B cell (primary cell): ENCODE data around the gene CD300LD. TPM values are rescaled to one million over a fixed set of nuclear protein-coding genes. Genes with fewer than 3 reads are reported as not detected.

Source experiments
- ATAC-seq: fragments of 200-7000 bp; cut with Tn5 transposase; one replicate; pipeline ENCODE4 v1.10.0; 2021; ENCODE audit warnings: low read depth, mild to moderate bottlenecking, moderate number of reproducible peaks, moderate library complexity
- CTCF ChIA-PET: fragments of 350-600 bp; sonication (Branson Sonifier 250); formaldehyde crosslinking; loops from one replicate; lab custom pipeline; 2021; ENCODE audit warnings: antibody characterized with exemption, inconsistent platforms; lab: Charles Lee
- POLR2A ChIA-PET: fragments of 350-600 bp; sonication (Branson Sonifier 250); formaldehyde crosslinking; loops from one replicate; lab custom pipeline; 2021; ENCODE audit warnings: antibody characterized with exemption; lab: Charles Lee
- DNase-seq: peaks from one replicate; pipeline ENCODE4 v3.0.0; 2013
- H2AFZ ChIP-seq: 2 replicates; pipeline ENCODE4 v1.6.1; 2012; ENCODE audit warnings: mild to moderate bottlenecking, low read depth, low read length; ENCODE audit not compliant: insufficient read depth, poor library complexity, severe bottlenecking
- H3K27ac ChIP-seq, 2 donors: 1 replicate in 1 of 2; 2 replicates in 1 of 2; pipeline ENCODE4 v1.5.1; 2012 to 2013; ENCODE audit warnings: low read length in 2 of 2, mild to moderate bottlenecking in 2 of 2, moderate library complexity in 1 of 2
- H3K27me3 ChIP-seq, 4 experiments: fragments of 200-600 bp in 1 of 4; sonication (generic) in 1 of 4; replicated peaks in 1 of 4; 1 replicate in 2 of 4; 2 replicates in 2 of 4; pipeline versions ENCODE4 v1.6.1 to v1.7.0; 2013 to 2016; ENCODE audit warnings: low read length in 3 of 4, mild to moderate bottlenecking in 2 of 4, mixed read lengths in 1 of 4, moderate library complexity in 1 of 4; ENCODE audit not compliant: insufficient read depth in 4 of 4, control insufficient read depth in 3 of 4; ENCODE audit errors: control extremely low read depth in 1 of 4
- H3K36me3 ChIP-seq, 2 experiments: replicated peaks in 1 of 2; 1 replicate in 1 of 2; 2 replicates in 1 of 2; pipeline versions ENCODE4 v1.6.1 to v1.7.1; 2013; ENCODE audit warnings: low read length in 1 of 2; ENCODE audit not compliant: insufficient read depth in 2 of 2, control insufficient read depth in 1 of 2; ENCODE audit errors: control extremely low read depth in 1 of 2, extremely low read depth in 1 of 2
- H3K4me1 ChIP-seq, 2 donors: fragments of 200-600 bp in 1 of 2; sonication (generic) in 1 of 2; 1 replicate in 1 of 2; 2 replicates in 1 of 2; pipeline versions ENCODE4 v1.5.1 to v1.6.1; 2013 to 2017; ENCODE audit warnings: low read length in 2 of 2; ENCODE audit not compliant: control insufficient read depth in 2 of 2, insufficient read depth in 2 of 2
- H3K4me2 ChIP-seq: replicated peaks from 2 replicates; pipeline ENCODE3; 2012; ENCODE audit warnings: mild to moderate bottlenecking, low read depth, low read length; ENCODE audit not compliant: poor library complexity, severe bottlenecking
- H3K4me3 ChIP-seq, 5 experiments: fragments of 200-600 bp in 1 of 5; sonication (generic) in 1 of 5; 1 replicate in 3 of 5; 2 replicates in 2 of 5; pipeline versions ENCODE4 v1.5.1 to v1.7.0; 2011 to 2016; ENCODE audit warnings: low read length in 4 of 5, mild to moderate bottlenecking in 4 of 5, low read depth in 2 of 5, control low read depth in 1 of 5, moderate library complexity in 1 of 5; ENCODE audit not compliant: insufficient read depth in 1 of 5; ENCODE audit errors: control extremely low read depth in 1 of 5, extremely low read depth in 1 of 5
- H3K79me2 ChIP-seq: fragments of 200-600 bp; sonication (generic); one replicate; pipeline ENCODE4 v1.6.0; 2016; ENCODE audit warnings: low read length; ENCODE audit not compliant: control insufficient read depth, insufficient read depth
- H3K9ac ChIP-seq: fragments of 200-600 bp; sonication (generic); 2 replicates; pipeline ENCODE4 v1.6.1; 2017; ENCODE audit warnings: mild to moderate bottlenecking, low read length, moderate library complexity
- H3K9me3 ChIP-seq, 3 donors: one replicate each; pipeline versions ENCODE4 v1.6.1 to v1.7.1; 2013; ENCODE audit warnings: low read length in 2 of 3; ENCODE audit not compliant: control insufficient read depth in 2 of 3, insufficient read depth in 1 of 3; ENCODE audit errors: control extremely low read depth in 1 of 3
- H4K20me1 ChIP-seq: 2 replicates; pipeline ENCODE4 v1.6.0; 2012; ENCODE audit warnings: mild to moderate bottlenecking, low read length; ENCODE audit not compliant: insufficient read depth, control insufficient read depth, poor library complexity, severe bottlenecking
- H3K27ac Mint-ChIP-seq: one replicate; pipeline ENCODE4 v1.8.0; 2021; ENCODE audit warnings: mixed read lengths
- H3K27me3 Mint-ChIP-seq: one replicate; pipeline ENCODE4 v1.8.0; 2021; ENCODE audit warnings: mixed read lengths
- H3K4me1 Mint-ChIP-seq: one replicate; pipeline ENCODE4 v1.8.0; 2021; ENCODE audit warnings: mixed read lengths
- H3K4me3 Mint-ChIP-seq: one replicate; pipeline ENCODE4 v1.8.0; 2021; ENCODE audit warnings: mixed read lengths
- H3K9me3 Mint-ChIP-seq: one replicate; pipeline ENCODE4 v1.8.0; 2022; ENCODE audit warnings: mixed read lengths; ENCODE audit not compliant: insufficient read depth
- CTCF ChIP-seq: fragments of 200-600 bp; IDR thresholded peaks from one replicate; pipeline ENCODE4 v1.8.0; 2022; ENCODE audit warnings: antibody characterized with exemption, mild to moderate bottlenecking
- EZH2 ChIP-seq: IDR thresholded peaks from 2 replicates; pipeline ENCODE4 v1.6.1; 2012; ENCODE audit warnings: borderline replicate concordance, low read depth, mild to moderate bottlenecking, moderate library complexity, low read length; ENCODE audit not compliant: insufficient read depth, poor library complexity, severe bottlenecking
- WGBS: methylation state at CpG from one replicate; pipeline ENCODE4 v1.1.5; 2013; ENCODE audit warnings: missing lambda C conversion rate; ENCODE audit not compliant: insufficient coverage; 5-methylcytosine and 5-hydroxymethylcytosine counted together
- intact Hi-C: fragments of 100-400 bp; cut with micrococcal nuclease; formaldehyde crosslinking; loops from one replicate; pipeline ENCODE4 v1.10.0; 2022
- polyA plus RNA-seq: library from polyadenylated mRNA; depleted of rRNA; stranded (reverse); fragments of >200 nt; gene quantifications from 2 replicates; pipeline ENCODE4 v1.2.3, GENCODE V29; 2012
- total RNA-seq, 2 donors: library from RNA; stranded (reverse); fragments of 120-200 nt in 1 of 2; gene quantifications; 1 replicate in 1 of 2; 2 replicates in 1 of 2; pipeline versions ENCODE4 v1.2.3 to v1.2.4, GENCODE V29; 2013 to 2022

CD300LD gene
- total and polyA plus RNA-seq, 2 donors (not counting 1 experiment from before 2014, with no cell fraction given) = not detected

GRCh38 chr17:74541176-74542111, 50.6 kb downstream of the CD300LD start:
- Histone ChIP-seq H2AFZ (no peak overlapping the region), H3K79me2 (no peaks in the 10 kb centered on the region), H3K9ac (no peak overlapping the region), H3K27me3 (peaks cover 0 to 4% (median 0%) of the 10 kb centered on the region in 4 experiments), H3K4me3 (no peak overlapping the region), H3K36me3 (no peaks in the 10 kb centered on the region), H3K9me3 (no peaks in the 10 kb centered on the region), H3K4me2 (no peak overlapping the region), H3K4me1 (peaks cover 4 to 17% of the 10 kb centered on the region in 2 donors), H3K27ac (no peak overlapping the region), H4K20me1 (no peaks in the 10 kb centered on the region)
- WGBS = 89% methylated on average over 23 of the region's 23 CpGs
- ChIA-PET POLR2A (interaction anchor here (1.3 kb wide), 1 partner anchor 9 kb away, joined by 3 read pairs; no protein-coding TSS in a partner anchor), CTCF (no interaction called here)
- Mint-ChIP-seq H3K4me1 (peaks cover 3% of the 10 kb centered on the region), H3K4me3 (no peak overlapping the region), H3K27me3 (peaks cover 19% of the 10 kb centered on the region), H3K9me3 (no peaks in the 10 kb centered on the region), H3K27ac (no peak overlapping the region)
- ATAC-seq = no peak
- intact Hi-C loops = no loop called here
- TF ChIP-seq EZH2 (no peak), CTCF (no peak)
- no peak for DNase-seq

- Mint-ChIP-seq H3K4me1 (no peaks in the 10 kb centered on the region), H3K27ac (no peak overlapping the region), H3K4me3 (no peak overlapping the region), H3K9me3 (no peaks in the 10 kb centered on the region), H3K27me3 (peaks cover 20% of the 10 kb centered on the region)
- Histone ChIP-seq H3K9me3 (no peaks in the 10 kb centered on the region), H3K79me2 (no peaks in the 10 kb centered on the region), H3K9ac (no peak overlapping the region), H3K4me2 (no peak overlapping the region), H3K27ac (no peak overlapping the region), H4K20me1 (no peaks in the 10 kb centered on the region), H2AFZ (no peak overlapping the region), H3K36me3 (no peaks in the 10 kb centered on the region), H3K4me1 (no peaks in the 10 kb centered on the region), H3K27me3 (peaks cover 0 to 4% (median 1%) of the 10 kb centered on the region in 4 experiments), H3K4me3 (no peak overlapping the region)
- ATAC-seq = no peak
- ChIA-PET POLR2A (no interaction called here), CTCF (interaction anchor here (0.8 kb wide), 1 partner anchor 64 kb away, joined by 3 read pairs; no protein-coding TSS in a partner anchor)
- no peak for DNase-seq
- WGBS = 68% methylated on average over 8 of the region's 10 CpGs
- intact Hi-C loops = no loop called here
- TF ChIP-seq CTCF = no peak
- no peak for TF ChIP-seq EZH2
Measured at GRCh38 chr17:74539281-74539820, 52.7 kb downstream of the CD300LD start.
